ENCODE results near the gene SLC2A5. TPM values are rescaled to one million over a fixed set of nuclear protein-coding genes. Genes with fewer than 3 reads are reported as not detected.
"Not testable (repeated sequence)": the region's sequence is repeated elsewhere in the genome, so short reads cannot be mapped to it uniquely, and the experiment has no call there.

SLC2A5 gene
- polyA plus RNA-seq, 10 donors = 2.4 to 16.5 (median 6.2) TPM

DNA sequence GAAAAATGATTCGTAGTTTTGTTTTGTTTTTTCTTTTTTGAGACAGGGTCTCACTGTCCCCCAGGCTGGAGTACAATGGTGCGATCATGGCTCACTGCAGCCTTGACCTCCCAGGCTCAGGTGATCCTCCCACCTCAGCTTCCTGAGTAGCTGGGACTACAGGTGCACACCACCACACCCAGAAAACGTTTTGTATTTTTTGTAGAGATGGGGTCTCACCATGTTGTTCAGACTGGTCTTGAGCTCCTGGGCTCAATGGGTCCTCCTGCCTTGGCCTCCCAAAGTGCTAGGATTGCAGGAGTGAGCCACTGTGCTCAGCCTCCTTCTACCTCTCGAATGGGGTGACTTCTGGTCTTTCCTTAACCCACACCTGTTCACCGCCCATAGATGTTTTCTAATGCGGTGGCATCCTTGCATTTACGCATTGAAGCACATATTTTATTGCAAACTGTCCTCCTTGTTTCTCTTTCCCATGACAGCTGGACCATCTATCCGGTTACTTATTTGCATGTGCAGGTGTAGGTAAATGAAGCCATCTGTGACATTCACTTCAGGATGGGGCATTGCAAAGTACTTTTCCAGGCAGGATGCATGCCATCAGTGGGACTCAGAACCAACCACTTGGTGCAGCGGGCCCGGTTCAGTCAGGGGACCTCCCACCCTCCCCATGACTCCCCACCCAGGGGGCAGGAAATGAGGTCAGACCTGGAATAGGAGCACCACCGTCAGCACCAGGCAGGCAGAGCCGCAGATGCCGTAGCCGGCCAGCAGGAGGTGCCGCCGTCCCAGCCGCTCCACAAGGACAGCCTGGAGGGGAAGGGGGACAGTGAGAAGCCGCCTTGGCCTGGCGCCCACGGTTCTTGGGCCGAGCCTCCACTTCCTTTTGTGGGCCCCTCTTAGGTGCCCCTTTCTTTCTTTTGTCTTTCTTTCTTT is 59.7 kb downstream of the SLC2A5 start:
- DNase-seq = no peak

DNA sequence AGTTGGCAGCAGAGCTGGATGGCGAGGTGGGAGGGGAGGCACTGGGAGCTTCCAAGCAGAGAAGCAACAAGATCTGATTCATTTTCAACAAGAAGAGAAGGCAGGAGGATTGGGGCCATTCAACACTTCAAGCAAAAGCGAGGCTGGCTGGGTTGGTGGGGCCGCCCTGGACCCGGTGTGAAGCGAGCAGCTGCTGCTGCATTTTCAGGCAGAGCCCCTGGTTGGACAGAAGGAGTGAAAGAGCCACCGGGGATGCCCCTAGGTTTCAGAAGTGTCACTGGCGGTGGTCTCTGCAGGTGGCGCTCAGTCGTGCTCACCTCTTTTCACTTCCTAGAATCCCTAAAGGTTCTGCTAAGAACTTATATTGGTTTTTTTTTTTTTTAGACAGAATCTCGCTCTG is 61.2 kb downstream of the SLC2A5 start:
- DNase-seq = no peak

DNA sequence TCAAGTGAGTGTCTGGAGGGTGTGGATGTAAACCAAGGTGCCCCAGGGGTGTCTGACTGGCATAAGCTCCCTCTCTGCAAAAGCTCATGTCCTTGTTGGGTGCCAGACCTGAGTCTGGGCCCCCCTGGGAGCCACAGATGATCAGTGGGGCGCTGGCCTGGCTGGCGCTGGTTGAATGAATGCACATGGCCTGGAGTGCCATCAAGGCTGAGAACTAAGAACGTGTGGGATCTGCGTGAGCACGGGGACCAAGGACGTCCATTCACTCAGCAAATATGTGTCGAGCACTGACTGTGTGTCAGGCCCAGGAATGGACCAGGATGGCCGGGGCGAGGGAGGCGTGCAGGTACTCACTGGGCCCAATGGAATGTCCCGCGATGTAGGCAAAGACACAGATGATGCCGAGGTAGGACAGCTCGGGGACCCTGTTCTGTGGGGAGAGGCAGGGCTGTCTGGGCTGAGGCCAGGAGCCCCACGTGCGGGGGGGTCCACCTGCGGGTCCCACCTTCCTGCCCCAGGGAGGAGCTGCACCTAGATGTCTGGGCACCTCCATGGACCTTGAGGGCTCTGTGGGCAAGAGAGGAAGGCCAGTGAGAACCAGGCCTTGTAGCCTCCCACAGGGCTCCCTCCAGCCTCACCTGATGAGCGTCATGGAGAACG is 62.3 kb downstream of the SLC2A5 start:
- DNase-seq = no peak

- DNase-seq = no peak
These were observed 64.1 kb downstream of the SLC2A5 start for GRCh38 chr1:9005395-9005708.

DNA sequence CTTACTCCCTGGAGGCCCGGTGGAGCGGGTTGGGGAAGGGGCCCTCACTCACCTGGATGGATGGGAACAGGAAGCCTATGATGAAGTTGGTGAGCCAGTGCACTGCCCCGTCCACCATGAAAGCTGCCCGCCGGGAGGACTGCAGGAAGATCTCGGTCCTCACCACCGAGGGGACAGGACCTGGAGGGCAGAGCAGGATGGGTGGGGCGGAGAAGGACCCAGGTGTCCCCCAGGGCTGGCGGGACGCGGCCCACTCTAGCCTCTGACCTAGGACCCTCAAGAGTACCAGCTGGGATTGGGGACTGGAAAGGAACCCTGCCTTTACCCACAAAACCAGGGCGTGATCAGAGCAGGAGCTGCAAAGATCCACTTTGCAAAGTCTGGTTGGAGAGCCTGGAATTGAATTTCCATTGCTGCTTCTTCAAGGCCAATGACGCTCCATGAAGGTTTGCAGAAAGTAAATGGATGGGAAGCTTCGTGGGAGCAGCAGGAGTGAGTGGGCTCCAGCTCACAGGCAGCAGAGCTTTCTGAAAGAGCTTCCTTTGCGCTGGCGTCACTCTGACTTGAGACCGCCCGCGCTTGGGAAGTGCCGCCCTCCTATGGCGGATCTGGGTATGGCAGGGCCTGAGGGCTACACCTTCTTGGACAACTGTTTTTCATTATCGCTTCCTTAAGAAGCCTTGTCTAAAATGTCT is 64.6 kb downstream of the SLC2A5 start:
- peak; percentile 72 to 88 (median 83) for DNase-seq

DNA sequence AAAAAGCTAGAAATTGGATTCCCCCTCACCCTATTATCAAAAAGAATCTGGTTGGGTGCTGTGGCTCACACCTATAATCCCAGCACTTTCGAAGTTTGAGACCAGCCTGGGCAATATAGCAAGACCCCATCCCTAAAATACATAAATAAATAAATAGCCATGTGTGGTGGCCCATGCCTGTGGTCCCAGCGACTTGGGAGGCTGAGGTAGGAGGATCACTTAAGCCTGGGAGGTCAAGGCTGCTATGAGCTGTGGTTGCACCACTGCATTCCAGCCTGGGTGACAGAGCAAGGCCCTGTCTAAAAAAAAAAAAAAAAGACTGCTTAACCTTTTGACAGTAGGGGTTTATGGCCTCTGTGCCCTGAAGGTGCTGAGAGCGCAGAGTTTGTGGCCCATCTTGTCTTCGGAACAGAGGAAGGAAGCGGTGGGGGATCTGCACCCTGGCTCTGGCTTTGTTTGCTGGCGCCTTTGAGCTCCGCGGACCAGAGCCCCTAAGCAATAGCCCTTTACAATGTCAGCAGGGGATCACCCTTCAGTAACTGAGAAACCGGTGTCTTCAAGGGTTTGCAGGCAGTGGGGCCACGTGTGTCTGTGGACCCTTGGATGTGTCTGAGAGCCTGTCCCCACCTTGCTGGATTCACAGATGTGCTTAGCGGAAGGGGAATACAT is 65.3 kb downstream of the SLC2A5 start:
- no peak for DNase-seq

DNA sequence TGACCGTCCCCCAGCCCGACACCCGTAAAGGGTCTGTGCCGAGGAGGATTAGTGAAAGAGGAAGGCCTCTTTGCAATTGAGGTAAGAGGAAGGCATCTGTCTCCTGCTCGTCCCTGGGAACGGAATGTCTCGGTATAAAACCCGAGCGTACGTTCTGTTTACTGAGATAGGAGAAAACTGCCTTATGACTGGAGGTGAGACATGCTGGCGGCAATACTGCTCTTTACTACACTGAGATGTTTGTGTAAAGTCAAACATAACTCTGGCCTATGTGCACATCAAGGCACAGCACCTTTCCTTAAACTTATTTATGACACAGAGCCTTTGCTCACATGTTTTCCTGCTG is 67.2 kb downstream of the SLC2A5 start:
- DNase-seq = not testable (repeated sequence)

GRCh38 chr1:9001534-9002214 is 67.8 kb downstream of the SLC2A5 start:
- DNase-seq = not testable (repeated sequence)

DNA sequence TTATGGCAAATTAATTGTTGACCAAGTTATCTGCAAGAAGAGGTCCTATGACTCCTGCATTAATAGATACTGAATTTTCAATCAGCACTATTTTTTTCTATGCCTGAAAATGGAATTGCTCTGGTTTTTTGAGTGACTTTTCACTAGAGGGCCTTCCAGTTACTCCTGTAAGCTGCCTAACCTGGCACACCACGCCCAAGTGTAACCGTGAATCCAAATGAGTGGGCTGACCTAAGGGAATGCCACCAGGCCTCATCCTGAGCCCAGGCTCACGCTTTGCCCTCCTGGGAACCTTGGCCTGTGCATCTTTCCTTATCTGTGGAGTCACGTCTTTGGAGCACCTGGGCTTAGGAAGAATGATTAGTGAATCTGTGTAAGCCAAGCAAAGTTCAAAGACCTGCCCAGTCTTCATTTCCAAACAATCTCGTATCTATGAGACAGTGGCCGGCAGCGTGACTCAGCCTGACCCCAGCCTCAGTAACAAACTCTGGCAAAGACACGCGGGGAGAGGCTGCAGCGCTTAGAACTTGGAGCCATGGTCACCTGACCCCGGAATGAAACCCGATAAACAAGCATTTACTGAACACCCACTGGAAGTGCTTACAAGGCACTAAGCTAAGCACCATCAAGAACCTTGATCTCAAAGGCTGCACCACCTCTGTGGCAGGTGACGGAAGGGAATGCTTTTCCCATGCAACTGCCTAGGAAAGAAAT is 75.3 kb downstream of the SLC2A5 start:
- not testable (repeated sequence) for DNase-seq

- DNase-seq = no peak
These were observed 76.3 kb downstream of the SLC2A5 start for GRCh38 chr1:8992936-8993687.

- DNase-seq = no peak
These were observed 79.6 kb downstream of the SLC2A5 start for GRCh38 chr1:8989821-8990220.

DNA sequence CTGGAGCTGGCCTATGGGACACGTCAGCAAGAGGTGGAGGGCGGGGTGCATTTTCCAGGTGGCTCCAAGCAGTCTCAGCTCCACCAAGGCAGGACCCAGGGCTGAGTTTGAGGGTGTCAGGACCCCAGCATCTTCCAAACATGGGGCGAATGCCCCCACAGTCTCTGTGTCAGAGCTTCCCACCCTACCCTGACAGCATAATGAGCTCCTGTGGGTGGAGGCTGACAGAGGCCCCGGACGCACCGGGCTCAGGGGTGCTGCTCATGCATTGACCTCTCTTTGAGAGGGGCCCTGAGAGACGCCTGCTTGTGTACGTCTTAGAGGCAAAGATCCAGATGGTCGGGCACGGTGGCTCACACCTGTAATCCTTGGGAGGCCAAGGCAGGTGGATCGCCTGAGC is 80.4 kb downstream of the SLC2A5 start:
- DNase-seq = no peak

DNA sequence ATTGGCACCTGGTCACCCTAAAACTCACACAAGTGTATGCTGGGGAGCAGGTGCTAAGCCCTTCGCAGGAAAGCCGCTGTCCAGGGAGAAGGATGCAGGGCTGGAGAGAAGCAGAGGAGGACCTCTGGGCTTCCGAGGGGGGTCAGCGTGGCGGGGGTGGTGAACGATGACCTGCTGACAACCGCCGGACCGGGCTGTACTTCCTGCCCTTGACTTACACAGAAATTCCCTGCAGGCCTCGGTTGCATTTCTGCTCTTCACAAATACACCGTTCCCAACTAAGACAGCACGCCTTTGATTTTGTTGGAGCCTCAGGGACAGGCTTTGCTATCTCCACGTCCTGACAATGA is 80.8 kb downstream of the SLC2A5 start:
- no peak for DNase-seq

- DNase-seq = peak in 2 of 3 donors; percentile 22 to 68
These were observed 81.4 kb downstream of the SLC2A5 start for GRCh38 chr1:8987881-8988617.

- no peak for DNase-seq
These were observed 82.6 kb downstream of the SLC2A5 start for GRCh38 chr1:8986814-8987190.

DNA sequence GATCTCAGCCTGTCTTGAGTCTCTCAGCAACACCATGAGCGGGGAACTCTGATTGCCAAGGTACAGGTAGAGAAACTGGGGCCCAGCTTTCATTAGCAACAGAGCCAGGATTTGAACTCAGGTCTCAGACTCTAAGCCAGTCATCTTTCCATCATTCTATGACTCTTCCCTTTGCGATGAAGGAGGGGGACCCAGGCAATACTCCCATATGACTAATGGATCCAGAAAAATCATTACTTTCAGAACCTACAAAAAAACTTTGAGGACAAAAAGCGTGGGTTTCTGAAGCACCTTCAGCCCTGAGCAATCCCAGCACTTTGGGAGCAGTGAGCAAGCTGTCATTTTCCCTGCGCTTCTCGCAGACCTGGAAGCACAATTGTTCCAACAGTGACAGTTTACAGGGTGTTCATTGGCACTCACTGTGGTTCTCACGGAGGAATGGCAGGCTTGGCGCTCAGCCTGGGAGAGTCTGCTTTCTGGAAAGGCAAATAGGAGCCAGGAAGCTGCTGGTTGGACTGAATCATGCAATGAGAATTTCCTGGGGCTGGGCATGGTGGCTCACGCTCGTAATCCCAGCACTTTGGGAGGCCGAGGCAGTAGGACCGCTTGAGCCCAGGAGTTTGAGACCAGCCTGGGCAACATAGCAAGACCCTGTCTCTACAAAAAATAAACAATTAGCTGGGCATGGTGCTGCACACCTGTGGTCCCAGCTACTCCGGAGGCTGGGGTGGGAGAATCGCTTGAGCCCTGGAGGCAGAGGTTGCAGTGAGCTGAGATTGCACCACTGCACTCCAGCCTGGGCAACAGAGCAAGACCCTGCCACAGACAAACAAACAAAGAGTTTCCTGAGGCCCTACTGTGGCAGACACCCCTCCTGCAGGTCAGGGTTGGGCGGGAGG is 83.3 kb downstream of the SLC2A5 start:
- peak; percentile 32 to 85 (median 55) for DNase-seq

Data from muscle of back (tissue), 11 donors.